Measurements from ENCODE around the gene GPX4.

Gene GPX4

DNA sequence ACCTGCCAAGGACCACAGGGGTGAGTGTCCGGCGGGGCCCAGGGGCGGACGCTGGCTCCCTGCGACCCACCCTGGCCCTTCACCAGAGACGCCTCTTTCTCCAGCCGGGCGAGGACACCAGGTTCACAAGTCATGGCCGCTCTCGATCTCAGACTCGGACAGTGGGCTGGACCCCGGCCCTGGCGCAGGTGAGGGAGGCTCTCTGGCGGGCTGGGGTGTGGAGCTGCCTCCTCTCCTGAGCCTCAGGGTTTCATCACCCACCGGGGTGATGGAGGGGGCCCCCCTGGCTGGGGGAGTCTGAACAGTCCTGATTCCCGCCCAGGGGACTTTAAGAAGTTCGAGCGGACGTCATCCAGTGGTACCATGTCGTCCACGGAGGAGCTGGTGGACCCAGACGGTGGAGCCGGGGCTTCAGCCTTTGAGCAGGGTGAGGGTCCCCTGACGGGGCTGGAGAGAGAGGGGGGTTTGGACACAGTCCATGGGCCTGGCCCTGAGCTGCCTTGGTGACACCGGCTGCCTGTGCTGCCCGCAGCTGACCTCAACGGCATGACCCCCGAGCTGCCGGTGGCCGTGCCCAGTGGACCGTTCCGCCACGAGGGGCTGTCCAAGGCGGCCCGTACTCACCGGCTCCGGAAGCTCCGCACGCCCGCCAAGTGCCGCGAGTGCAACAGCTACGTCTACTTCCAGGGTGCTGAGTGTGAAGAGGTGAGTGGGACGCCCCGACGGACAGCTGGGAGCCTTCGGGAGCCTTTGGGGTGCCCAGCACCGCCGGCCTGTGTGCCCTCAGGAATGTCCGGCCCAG is 23.2 kb upstream of the GPX4 start:
- no peak for TF ChIP-seq CTCF (IDR thresholded peaks at IDR 0.05; ENCODE audit: low read depth, low read length)
- in situ Hi-C loops (cut with HindIII; ENCODE audit: low sequenced_read_pairs): no loop called here
- no peak for DNase-seq (ENCODE audit: low read depth, low spot score)
- no peak overlapping the region for H3K4me3 ChIP-seq (ENCODE audit: low read depth, low read length)

GRCh38 chr19:1081301-1082164 is 22.3 kb upstream of the GPX4 start:
- no peak for DNase-seq (ENCODE audit: low read depth, low spot score)
- in situ Hi-C loops (cut with HindIII; ENCODE audit: low sequenced_read_pairs): no loop called here
- TF ChIP-seq CTCF (IDR thresholded peaks at IDR 0.05; ENCODE audit: low read depth, low read length): no peak
- no peak overlapping the region for H3K4me3 ChIP-seq (ENCODE audit: low read depth, low read length)

GRCh38 chr19:1082165-1082927 is 21.4 kb upstream of the GPX4 start:
- no peak for TF ChIP-seq CTCF (IDR thresholded peaks at IDR 0.05; ENCODE audit: low read depth, low read length)
- peak overlapping the region; percentile 18 for H3K4me3 ChIP-seq (ENCODE audit: low read depth, low read length)
- DNase-seq (ENCODE audit: low read depth, low spot score): peak; percentile 28
- in situ Hi-C loops (cut with HindIII; ENCODE audit: low sequenced_read_pairs): no loop called here

GRCh38 chr19:1082928-1083816 is 20.6 kb upstream of the GPX4 start:
- in situ Hi-C loops (cut with HindIII; ENCODE audit: low sequenced_read_pairs): no loop called here
- DNase-seq (ENCODE audit: low read depth, low spot score): no peak
- H3K4me3 ChIP-seq (ENCODE audit: low read depth, low read length): no peak overlapping the region
- TF ChIP-seq CTCF (IDR thresholded peaks at IDR 0.05; ENCODE audit: low read depth, low read length): no peak

- H3K4me3 ChIP-seq (ENCODE audit: low read depth, low read length): no peak overlapping the region
- in situ Hi-C loops (cut with HindIII; ENCODE audit: low sequenced_read_pairs): no loop called here
- TF ChIP-seq CTCF (IDR thresholded peaks at IDR 0.05; ENCODE audit: low read depth, low read length): no peak
- no peak for DNase-seq (ENCODE audit: low read depth, low spot score)
These were observed 19.5 kb upstream of the GPX4 start for GRCh38 chr19:1084024-1084868.
